Measurements from ENCODE around the gene DYNLT5. TPM values are rescaled to one million over a fixed set of nuclear protein-coding genes. Genes with fewer than 3 reads are reported as not detected.
"Not testable (repeated sequence)": the region's sequence is repeated elsewhere in the genome, so short reads cannot be mapped to it uniquely, and the experiment has no call there.

The DYNLT5 gene
- polyA plus RNA-seq, 10 donors = 2.5 to 8.3 (median 4.9) TPM

- DNase-seq = peak in 1 of 3 donors; percentile 40
Measured at GRCh38 chr1:66747501-66747900, 4.8 kb upstream of the DYNLT5 start.

GRCh38 chr1:66750577-66750976 lies 1.7 kb upstream of the DYNLT5 start:
- DNase-seq = no peak

GRCh38 chr1:66751160-66751559 lies 1.1 kb upstream of the DYNLT5 start:
- no peak for DNase-seq

- peak in 1 of 3 donors; percentile 11 for DNase-seq
Measured at GRCh38 chr1:66752671-66753371, 562 bp downstream of the DYNLT5 start.

GRCh38 chr1:66757722-66758240 lies 5.5 kb downstream of the DYNLT5 start:
- DNase-seq = no peak

GRCh38 chr1:66758241-66758755 lies 6.0 kb downstream of the DYNLT5 start:
- DNase-seq = peak; percentile 33 to 56 (median 34)

GRCh38 chr1:66760506-66760905 lies 8.2 kb downstream of the DYNLT5 start:
- DNase-seq = no peak

- no peak for DNase-seq
Measured at GRCh38 chr1:66761221-66761620, 9.0 kb downstream of the DYNLT5 start.

GRCh38 chr1:66764994-66765578 lies 12.8 kb downstream of the DYNLT5 start:
- peak; percentile 38 to 68 (median 58) for DNase-seq

- DNase-seq = no peak
Measured at GRCh38 chr1:66767626-66768025, 15.4 kb downstream of the DYNLT5 start.

- no peak for DNase-seq
Measured at GRCh38 chr1:66768965-66769364, 16.7 kb downstream of the DYNLT5 start.

GRCh38 chr1:66769512-66770229 lies 17.4 kb downstream of the DYNLT5 start:
- DNase-seq = no peak

- DNase-seq = no peak
Measured at GRCh38 chr1:66770240-66770639, 18.0 kb downstream of the DYNLT5 start.

GRCh38 chr1:66770694-66771093 lies 18.4 kb downstream of the DYNLT5 start:
- no peak for DNase-seq

GRCh38 chr1:66773227-66773626 lies 21.0 kb downstream of the DYNLT5 start:
- DNase-seq = no peak

GRCh38 chr1:66774438-66774837 lies 22.2 kb downstream of the DYNLT5 start:
- DNase-seq = no peak

GRCh38 chr1:66775646-66776045 lies 23.4 kb downstream of the DYNLT5 start:
- no peak for DNase-seq

GRCh38 chr1:66777831-66778230 lies 25.6 kb downstream of the DYNLT5 start:
- peak in 1 of 3 donors; percentile 9 for DNase-seq

- peak in 1 of 3 donors; percentile 8 for DNase-seq
Measured at GRCh38 chr1:66778266-66778665, 26.0 kb downstream of the DYNLT5 start.

GRCh38 chr1:66778969-66779368 lies 26.7 kb downstream of the DYNLT5 start:
- DNase-seq = peak in 1 of 3 donors; percentile 7

GRCh38 chr1:66779475-66780078 lies 27.3 kb downstream of the DYNLT5 start:
- DNase-seq = no peak

- not testable (repeated sequence) for DNase-seq
Measured at GRCh38 chr1:66785800-66786199, 33.5 kb downstream of the DYNLT5 start.
